Fibroblast of the aortic adventitia (primary cell): ENCODE results near the gene CKS2. TPM values are rescaled to one million over a fixed set of nuclear protein-coding genes. Genes with fewer than 3 reads are reported as not detected.

Experiments used
- DNase-seq: peaks from one replicate; pipeline ENCODE4 v3.0.0-alpha.2; 2010; ENCODE audit warnings: low read depth
- H3K4me3 ChIP-seq: 2 replicates; pipeline ENCODE4 v1.5.1; 2011; ENCODE audit warnings: low read depth, mild to moderate bottlenecking, control low read depth, low read length, moderate library complexity
- CTCF ChIP-seq: IDR thresholded peaks from 2 replicates; pipeline ENCODE4 v1.5.1; 2011; ENCODE audit warnings: mild to moderate bottlenecking, low read length, control low read depth, inconsistent platforms; ENCODE audit not compliant: insufficient read depth
- total RNA-seq: library from RNA; depleted of rRNA; stranded (reverse); fragments of >200 nt; gene quantifications from 2 replicates; pipeline ENCODE4 v1.2.3, GENCODE V29; 2012; ENCODE audit warnings: low replicate concordance

CKS2 gene
- total RNA-seq, 1 donor = 104 TPM

- H3K4me3 ChIP-seq = no peak overlapping the region
- no peak for TF ChIP-seq CTCF
- no peak for DNase-seq
Observed at GRCh38 chr9:89360465-89360864, 49.5 kb downstream of the CKS2 start.

DNA sequence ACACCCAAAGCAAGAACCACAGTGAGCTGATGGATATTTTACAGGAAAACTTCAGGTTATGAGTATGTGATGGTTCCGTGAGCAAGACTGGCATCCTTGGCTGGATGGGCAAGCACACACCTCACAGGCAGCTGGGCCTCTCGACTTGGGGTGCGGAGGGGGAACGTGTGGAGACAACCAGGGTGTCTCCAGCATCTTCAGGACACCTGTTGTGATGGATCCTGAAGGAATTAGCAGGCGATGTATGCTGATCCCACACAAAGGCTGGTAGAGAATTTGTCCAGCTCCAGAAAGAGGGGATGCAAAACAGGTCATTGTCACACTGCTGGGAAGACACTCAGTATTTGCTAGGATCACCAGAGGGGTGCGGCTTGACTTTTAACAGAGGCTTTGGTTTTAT lies 50.0 kb downstream of the CKS2 start:
- TF ChIP-seq CTCF = no peak
- no peak for DNase-seq
- no peak overlapping the region for H3K4me3 ChIP-seq

DNA sequence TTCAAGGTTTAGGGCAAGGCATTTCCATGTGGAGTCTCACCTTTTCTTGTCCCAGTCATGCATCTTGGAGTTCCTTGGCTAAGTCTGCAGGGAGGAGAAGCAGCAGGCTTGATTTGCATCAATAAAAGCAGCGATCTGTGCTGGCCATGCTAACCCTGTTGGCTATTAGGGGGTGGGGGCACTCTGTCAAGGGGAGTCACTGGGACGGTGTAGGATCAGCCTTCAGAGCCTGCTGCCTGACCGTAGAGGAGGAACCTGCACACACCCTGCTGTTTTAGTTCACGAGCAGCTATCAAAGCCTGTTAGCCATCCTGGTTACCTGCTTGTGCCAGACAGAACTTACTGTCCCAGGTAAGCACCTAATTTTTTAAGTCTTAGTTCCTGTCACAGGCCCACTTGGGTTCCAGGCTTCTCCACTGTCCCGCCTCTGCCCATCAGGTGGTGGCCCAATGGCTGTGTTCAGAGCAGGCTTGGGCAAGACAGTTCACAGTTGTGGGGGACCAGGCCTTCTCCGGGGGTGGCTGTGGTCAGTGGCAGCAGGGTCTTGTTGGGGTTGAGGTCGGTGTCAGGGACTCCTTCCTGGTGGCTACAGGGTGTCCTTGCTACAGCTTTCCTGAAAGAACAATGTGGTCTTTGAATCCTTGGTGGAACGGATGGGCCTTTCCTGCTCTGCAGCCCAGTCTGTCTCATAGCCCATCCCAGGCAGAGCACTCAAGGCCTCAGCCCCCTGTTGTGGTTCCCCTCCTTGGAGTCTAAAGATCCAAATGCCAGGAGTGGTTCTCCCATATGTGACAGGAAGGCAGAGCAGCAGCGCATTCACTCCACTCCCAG lies 51.0 kb downstream of the CKS2 start:
- DNase-seq = no peak
- no peak overlapping the region for H3K4me3 ChIP-seq
- no peak for TF ChIP-seq CTCF

DNA sequence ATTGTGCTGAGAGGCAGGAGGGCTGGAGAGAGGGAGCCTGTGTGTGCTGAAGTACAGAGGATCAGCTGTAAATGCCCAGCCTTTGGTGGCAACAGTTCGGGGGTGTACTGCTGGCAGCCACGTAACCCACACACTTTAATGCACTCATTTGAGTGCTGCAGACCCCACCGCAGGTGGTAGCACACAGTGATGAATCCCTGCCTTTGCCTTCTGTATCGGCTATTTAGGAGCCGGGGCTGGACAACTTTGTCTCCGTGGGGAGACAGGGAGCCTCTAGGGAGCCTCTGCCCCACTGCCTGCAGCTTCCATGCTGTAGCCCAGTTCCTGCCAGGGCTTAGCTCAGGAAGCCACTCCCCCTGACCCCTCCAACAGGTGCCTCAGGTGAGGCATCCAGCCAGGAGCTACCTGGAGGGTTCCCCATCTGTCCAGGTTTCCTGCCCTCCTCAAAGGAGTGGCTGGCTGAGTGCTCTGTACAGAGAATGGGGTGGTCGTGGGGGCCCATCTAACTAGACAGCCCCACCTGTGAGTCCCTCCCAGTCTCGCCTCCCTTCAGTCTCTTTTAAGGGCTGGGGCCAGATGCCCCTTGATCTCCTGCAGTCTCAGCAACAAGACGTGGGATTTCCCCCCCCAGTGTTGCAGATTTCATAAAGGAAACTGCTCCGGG lies 51.8 kb downstream of the CKS2 start:
- DNase-seq = no peak
- no peak for TF ChIP-seq CTCF
- no peak overlapping the region for H3K4me3 ChIP-seq

GRCh38 chr9:89363311-89363670 lies 52.3 kb downstream of the CKS2 start:
- no peak overlapping the region for H3K4me3 ChIP-seq
- TF ChIP-seq CTCF = no peak
- no peak for DNase-seq

- no peak for DNase-seq
- no peak overlapping the region for H3K4me3 ChIP-seq
- no peak for TF ChIP-seq CTCF
Observed at GRCh38 chr9:89363921-89364665, 53.1 kb downstream of the CKS2 start.
